A549 (cell line): ENCODE data around the gene SUB1. TPM values are rescaled to one million over a fixed set of nuclear protein-coding genes. Genes with fewer than 3 reads are reported as not detected.

Source experiments
- ATAC-seq, 2 experiments: fragments of 200-7000 bp in 1 of 2; fragments of >200 bp in 1 of 2; cut with Nextera tagmentation in 1 of 2; cut with Tn5 transposase in 1 of 2; 3 replicates each; pipeline versions ENCODE4 v1.8.0 to v1.9.1; 2018 to 2020; ENCODE audit warnings: mild to moderate bottlenecking in 1 of 2, moderate library complexity in 1 of 2
- CTCF ChIA-PET: fragments of 300-600 bp; sonication (Branson Sonifier 250); formaldehyde crosslinking; extraction: SDS; loops from one replicate; lab custom pipeline; 2021; ENCODE audit warnings: antibody characterized with exemption, inconsistent platforms; lab: Yijun Ruan, JAX
- POLR2A ChIA-PET: fragments of 350-600 bp; formaldehyde crosslinking; extraction: SDS; loops from one replicate; lab custom pipeline; 2021; ENCODE audit warnings: antibody characterized with exemption, inconsistent platforms; lab: Yijun Ruan, JAX
- DNase-seq, 2 experiments: peaks; one replicate each; pipeline versions ENCODE4 v3.0.0 to v3.0.0-alpha.2; 2011 to 2016; ENCODE audit warnings: low read depth in 1 of 2, low spot score in 1 of 2
- FAIRE-seq: peaks from 2 replicates; lab custom pipeline; 2011; peaks lifted over from hg19 to GRCh38; lab: Jason Lieb, UNC
- H3K27ac ChIP-seq, 2 experiments: fragments of >200 bp; sonication (Bioruptor Twin); formaldehyde crosslinking; 3 replicates each; pipeline ENCODE4 v1.5.1; 2016 to 2017
- H3K4me1 ChIP-seq: fragments of >200 bp; sonication (Bioruptor Twin); formaldehyde crosslinking; 3 replicates; pipeline ENCODE4 v1.6.1; 2016
- H3K4me2 ChIP-seq: fragments of >200 bp; sonication (Bioruptor Twin); formaldehyde crosslinking; 3 replicates; pipeline ENCODE4 v1.6.1; 2016
- H3K4me3 ChIP-seq: fragments of >200 bp; sonication (Bioruptor Twin); formaldehyde crosslinking; 3 replicates; pipeline ENCODE4 v1.5.1; 2016
- H3K9me3 ChIP-seq: fragments of >200 bp; sonication (Bioruptor Twin); formaldehyde crosslinking; 3 replicates; pipeline ENCODE4 v1.6.1; 2016
- ATOH8 ChIP-seq: fragments of 250-450 bp; sonication (Bioruptor Pico); IDR thresholded peaks from 2 replicates; pipeline ENCODE4 v1.5.0; 2020; ENCODE audit warnings: low read depth, mild to moderate bottlenecking, moderate library complexity
- CBX2 ChIP-seq: fragments of 200-600 bp; sonication (generic); IDR thresholded peaks from 2 replicates; pipeline ENCODE4 v1.6.1; 2016; ENCODE audit warnings: low read depth, mild to moderate bottlenecking, borderline replicate concordance
- CBX8 ChIP-seq: fragments of 200-600 bp; sonication (generic); IDR thresholded peaks from 2 replicates; pipeline ENCODE4 v1.6.1; 2016
- CEBPB ChIP-seq, 2 experiments: fragments of >200 bp in 1 of 2; sonication (Bioruptor Twin) in 1 of 2; formaldehyde crosslinking in 1 of 2; IDR thresholded peaks; 2 replicates each; pipeline ENCODE4 v1.6.1; 2012 to 2016
- CHD2 ChIP-seq: fragments of 150-350 bp; IDR thresholded peaks from 2 replicates; pipeline ENCODE4 v1.6.1; 2014; ENCODE audit warnings: low read length; ENCODE audit not compliant: partially characterized antibody
- EHF ChIP-seq: fragments of 250-450 bp; sonication (Bioruptor Pico); IDR thresholded peaks from 2 replicates; pipeline ENCODE4 v1.5.0; 2020; ENCODE audit warnings: mild to moderate bottlenecking
- EHMT2 ChIP-seq: fragments of 200-600 bp; sonication (generic); IDR thresholded peaks from 2 replicates; pipeline ENCODE4 v1.6.1; 2016; ENCODE audit warnings: antibody characterized with exemption, low read depth, mild to moderate bottlenecking, moderate library complexity
- ESRRA ChIP-seq: fragments of 150-350 bp; IDR thresholded peaks from 2 replicates; pipeline ENCODE4 v1.6.1; 2014; ENCODE audit warnings: mild to moderate bottlenecking, low read length, borderline replicate concordance
- KDM1A ChIP-seq: fragments of 200-600 bp; sonication (generic); IDR thresholded peaks from 2 replicates; pipeline ENCODE4 v1.6.1; 2016; ENCODE audit warnings: low read depth, mild to moderate bottlenecking
- MYC ChIP-seq: IDR thresholded peaks from 2 replicates; pipeline ENCODE4 v1.6.1; 2012; ENCODE audit warnings: mild to moderate bottlenecking, inconsistent platforms, low read length, improper control_type of control experiment, borderline replicate concordance
- NFE2L2 ChIP-seq: fragments of 150-350 bp; conservative IDR thresholded peaks from 2 replicates; pipeline ENCODE4 v1.6.1; 2014; ENCODE audit warnings: low read length
- NPAS2 ChIP-seq: fragments of 250-450 bp; sonication (Bioruptor Pico); IDR thresholded peaks from 2 replicates; pipeline ENCODE4 v1.8.0; 2022; ENCODE audit warnings: mild to moderate bottlenecking, moderate library complexity, borderline replicate concordance
- POLR2AphosphoS2 ChIP-seq: conservative IDR thresholded peaks from 2 replicates; pipeline ENCODE4 v1.6.1; 2012; ENCODE audit warnings: low read length, improper control_type of control experiment, inconsistent platforms
- RARB ChIP-seq: fragments of 250-450 bp; sonication (Bioruptor Pico); IDR thresholded peaks from 2 replicates; pipeline ENCODE4 v1.8.0; 2021; ENCODE audit warnings: mild to moderate bottlenecking, moderate library complexity
- RCOR1 ChIP-seq: fragments of 150-350 bp; IDR thresholded peaks from 2 replicates; pipeline ENCODE4 v1.6.1; 2014; ENCODE audit warnings: antibody characterized with exemption, low read length, low read depth
- RFX5 ChIP-seq: fragments of 450-650 bp; IDR thresholded peaks from 2 replicates; pipeline ENCODE4 v1.7.1; 2014; ENCODE audit warnings: antibody characterized with exemption, mild to moderate bottlenecking, moderate library complexity
- RNF2 ChIP-seq: fragments of 200-600 bp; sonication (generic); IDR thresholded peaks from 2 replicates; pipeline ENCODE4 v1.6.1; 2016; ENCODE audit warnings: low read depth, mild to moderate bottlenecking, antibody characterized with exemption, moderate library complexity, borderline replicate concordance
- TP53 ChIP-seq: fragments of 250-450 bp; sonication (Bioruptor Pico); IDR thresholded peaks from 2 replicates; pipeline ENCODE4 v1.5.0; 2021; ENCODE audit warnings: mild to moderate bottlenecking, moderate library complexity
- USF2 ChIP-seq: fragments of 450-650 bp; IDR thresholded peaks from 2 replicates; pipeline ENCODE4 v1.6.1; 2014; ENCODE audit warnings: antibody characterized with exemption
- ZFP36 ChIP-seq: fragments of 450-650 bp; IDR thresholded peaks from 2 replicates; pipeline ENCODE4 v1.6.1; 2014; ENCODE audit warnings: borderline replicate concordance; ENCODE audit not compliant: partially characterized antibody
- ZNF302 ChIP-seq: fragments of 250-450 bp; sonication (Bioruptor Pico); IDR thresholded peaks from 2 replicates; pipeline ENCODE4 v1.9.0; 2021; ENCODE audit warnings: inconsistent platforms, mild to moderate bottlenecking, moderate library complexity
- ZSCAN20 ChIP-seq: fragments of 250-450 bp; sonication (Bioruptor Pico); IDR thresholded peaks from 2 replicates; pipeline ENCODE4 v1.8.0; 2022; ENCODE audit warnings: mild to moderate bottlenecking, moderate library complexity
- WGBS: methylation state at CpG from one replicate; pipeline ENCODE4 v1.1.6; 2017; ENCODE audit errors: missing lambda C conversion rate; 5-methylcytosine and 5-hydroxymethylcytosine counted together
- polyA plus RNA-seq, 4 experiments: library from polyadenylated mRNA; depleted of rRNA in 3 of 4; stranded (reverse); fragments of >200 nt; fragmentation: RNase III in 1 of 4; extraction: RNeasy Plus Mini Kit Qiagen cat#74134 plus additional on column Dnase treatment in 1 of 4; gene quantifications; 2 replicates in 3 of 4; 3 replicates in 1 of 4; pipeline ENCODE4 v1.2.3, GENCODE V29; 2011 to 2017
- TF ChIP-seq, protein P1 (sequence below): IDR thresholded peaks from 2 replicates; pipeline ENCODE4 v1.6.1; 2012

SUB1 gene
- polyA plus RNA-seq, 2 of the 4 experiments (the other 2 are of a cell fraction): 190 to 450 TPM

DNA sequence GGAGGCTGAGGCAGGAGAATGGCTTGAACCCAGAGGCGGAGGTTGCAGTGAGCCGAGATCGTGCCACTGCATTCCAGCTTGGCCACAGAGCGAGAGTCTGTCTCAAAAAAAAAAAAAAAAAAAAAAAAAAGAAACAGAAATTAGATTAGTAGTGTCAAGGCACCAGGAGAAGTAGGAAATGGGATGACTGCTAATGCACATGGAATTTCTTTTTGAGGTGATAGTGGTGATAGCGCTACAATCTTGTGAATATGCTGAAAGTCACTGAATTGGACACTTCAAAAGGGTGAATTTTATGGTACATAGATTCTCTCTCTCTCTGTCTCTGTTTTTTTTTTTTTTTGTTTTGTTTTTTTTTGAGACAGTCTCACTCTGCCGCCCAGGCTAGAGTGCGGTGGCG lies 42.1 kb upstream of the SUB1 start (continued):
- no peak for TF ChIP-seq ZNF302 (CRISPR knock-in tag)
- TF ChIP-seq RFX5: no peak
- TF ChIP-seq RNF2: no peak
- no peak for TF ChIP-seq RARB (CRISPR knock-in tag)
- TF ChIP-seq ZSCAN20 (CRISPR knock-in tag): no peak
- TF ChIP-seq KDM1A: no peak
- TF ChIP-seq CBX8: no peak
- TF ChIP-seq CHD2: no peak
- TF ChIP-seq TP53 (CRISPR knock-in tag): no peak

- TF ChIP-seq NFE2L2: no peak
- TF ChIP-seq, protein P1, sequence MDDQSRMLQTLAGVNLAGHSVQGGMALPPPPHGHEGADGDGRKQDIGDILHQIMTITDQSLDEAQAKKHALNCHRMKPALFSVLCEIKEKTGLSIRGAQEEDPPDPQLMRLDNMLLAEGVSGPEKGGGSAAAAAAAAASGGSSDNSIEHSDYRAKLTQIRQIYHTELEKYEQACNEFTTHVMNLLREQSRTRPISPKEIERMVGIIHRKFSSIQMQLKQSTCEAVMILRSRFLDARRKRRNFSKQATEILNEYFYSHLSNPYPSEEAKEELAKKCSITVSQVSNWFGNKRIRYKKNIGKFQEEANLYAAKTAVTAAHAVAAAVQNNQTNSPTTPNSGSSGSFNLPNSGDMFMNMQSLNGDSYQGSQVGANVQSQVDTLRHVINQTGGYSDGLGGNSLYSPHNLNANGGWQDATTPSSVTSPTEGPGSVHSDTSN: no peak
- no peak for TF ChIP-seq CEBPB (IDR thresholded peaks at IDR 0.05)
- TF ChIP-seq ZFP36: no peak
- TF ChIP-seq CBX2: no peak
- no peak for TF ChIP-seq RARB (CRISPR knock-in tag)
- TF ChIP-seq EHF (CRISPR knock-in tag): no peak
- no peak for TF ChIP-seq USF2
- no peak for TF ChIP-seq POLR2AphosphoS2
- no peak for TF ChIP-seq MYC
- TF ChIP-seq RCOR1: no peak
- no peak for TF ChIP-seq ESRRA
- H3K4me2 ChIP-seq: no peak overlapping the region
- no peak overlapping the region for H3K27ac ChIP-seq
- H3K4me3 ChIP-seq: no peak overlapping the region
- FAIRE-seq (no peak), ATAC-seq (no peak), DNase-seq (no peak)
- POLR2A ChIA-PET: interaction anchor here (0.7 kb wide), 1 partner anchor 410 kb away, joined by 11 read pairs; no protein-coding TSS in a partner anchor
- WGBS: 59% methylated on average over 12 of the region's 12 CpGs
- H3K9me3 ChIP-seq: 0 out of 3 replicates have a peak, but pooled peaks cover 3% of the 10 kb centered on the region
- CTCF ChIA-PET: interaction anchor here (1.6 kb wide), 2 partner anchors 9 to 13 kb away, joined by 3 to 6 read pairs; no protein-coding TSS in a partner anchor
- H3K4me1 ChIP-seq: no peaks in the 10 kb centered on the region
Measured at GRCh38 chr5:32545102-32545800, 40.1 kb upstream of the SUB1 start.

DNA sequence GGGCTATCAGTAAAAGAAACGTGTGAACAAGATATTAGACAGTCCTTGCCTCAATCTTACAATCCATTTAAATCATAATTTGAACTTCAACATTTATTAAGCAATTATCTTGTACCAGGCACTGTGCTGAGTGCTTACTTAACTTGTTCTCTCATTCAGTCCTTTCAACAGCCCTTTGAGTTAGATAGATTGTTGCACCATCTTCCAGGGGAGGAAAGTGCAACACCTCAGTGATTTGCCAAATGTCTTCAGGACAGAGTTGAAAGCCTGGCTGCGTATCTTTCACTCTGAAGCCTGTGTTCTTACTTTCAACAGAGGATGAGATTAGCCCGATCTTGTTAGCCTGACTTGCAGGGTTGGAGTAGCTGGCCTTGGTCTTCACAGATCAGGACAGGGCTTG lies 34.2 kb upstream of the SUB1 start:
- FAIRE-seq: no peak
- ChIA-PET POLR2A (no interaction called here), CTCF (interaction anchor here (1.2 kb wide), 1 partner anchor 39 kb away, joined by 3 read pairs; no protein-coding TSS in a partner anchor)
- 71% methylated on average over 3 of the region's 3 CpGs for WGBS
- no peak overlapping the region for H3K4me3 ChIP-seq
- no peak overlapping the region for H3K27ac ChIP-seq
- H3K9me3 ChIP-seq: 0 out of 3 replicates have a peak, but pooled peaks cover 3% of the 10 kb centered on the region
- ATAC-seq: no peak
- no peak overlapping the region for H3K4me2 ChIP-seq
- no peak for DNase-seq
- TF ChIP-seq EHMT2 (no peak), POLR2AphosphoS2 (no peak), ATOH8 (CRISPR knock-in tag) (no peak), NPAS2 (CRISPR knock-in tag) (no peak), USF2 (no peak)
- TF ChIP-seq, protein P1: no peak
- H3K4me1 ChIP-seq: no peaks in the 10 kb centered on the region
